GM12891 (cell line): ENCODE measurements around the gene SVOP.
"Not testable (repeated sequence)": the region's sequence is repeated elsewhere in the genome, so short reads cannot be mapped to it uniquely, and the experiment has no call there.

Source experiments
- POLR2A ChIP-seq: IDR thresholded peaks from 2 replicates; pipeline ENCODE4 v1.6.1; 2011; ENCODE audit warnings: low read depth, low read length, control low read depth
- POLR2AphosphoS5 ChIP-seq: IDR thresholded peaks from 2 replicates; pipeline ENCODE4 v1.6.1; 2011; ENCODE audit warnings: low read depth, low read length, control low read depth
- SPI1 ChIP-seq: IDR thresholded peaks from 2 replicates; pipeline ENCODE4 v1.6.1; 2011; ENCODE audit warnings: low read depth, low read length, control low read depth
- TAF1 ChIP-seq: IDR thresholded peaks from 2 replicates; pipeline ENCODE4 v1.6.1; 2011; ENCODE audit warnings: low read depth, low read length, control low read depth

GRCh38 chr12:108990103-108990502 is 30.8 kb downstream of the SVOP start:
- not testable (repeated sequence) for TF ChIP-seq TAF1, SPI1, POLR2A, POLR2AphosphoS5
